ENCODE results near the gene ZNF319.

Gene ZNF319

GRCh38 chr16:58037365-58038057, 37.0 kb upstream of the ZNF319 start:
- no peak for DNase-seq

GRCh38 chr16:58036943-58037342, 36.5 kb upstream of the ZNF319 start:
- DNase-seq, result no peak

GRCh38 chr16:58035356-58036170, 35.1 kb upstream of the ZNF319 start:
- DNase-seq, result no peak

- DNase-seq, result no peak
These were observed 34.3 kb upstream of the ZNF319 start for GRCh38 chr16:58034774-58035173.

GRCh38 chr16:58034128-58034685, 33.7 kb upstream of the ZNF319 start:
- no peak for DNase-seq

GRCh38 chr16:58032710-58033293, 32.3 kb upstream of the ZNF319 start:
- peak in 41 of 51 donors; percentile 12 to 75 (median 50) for DNase-seq

- no peak for DNase-seq
These were observed 30.7 kb upstream of the ZNF319 start for GRCh38 chr16:58031016-58031800.

GRCh38 chr16:58030136-58030840, 29.8 kb upstream of the ZNF319 start:
- DNase-seq, result no peak

- no peak for DNase-seq
These were observed 28.9 kb upstream of the ZNF319 start for GRCh38 chr16:58029410-58029809.

GRCh38 chr16:58028541-58029070, 28.1 kb upstream of the ZNF319 start:
- no peak for DNase-seq

- no peak for DNase-seq
These were observed 27.5 kb upstream of the ZNF319 start for GRCh38 chr16:58027916-58028455.

- no peak for DNase-seq
These were observed 26.9 kb upstream of the ZNF319 start for GRCh38 chr16:58027161-58027915.

- peak in 1 of 51 donors; percentile 31 for DNase-seq
These were observed 26.3 kb upstream of the ZNF319 start for GRCh38 chr16:58026705-58027160.

- peak in 27 of 51 donors; percentile 27 to 73 (median 46) for DNase-seq
These were observed 25.8 kb upstream of the ZNF319 start for GRCh38 chr16:58026139-58026704.

- peak in 30 of 51 donors; percentile 19 to 73 (median 48) for DNase-seq
These were observed 25.1 kb upstream of the ZNF319 start, which contains the start of gene MMP15 for GRCh38 chr16:58025351-58026138. MMP15 (plus strand) TSS chr16:58025754; CDS start chr16:58026351, 597 bp downstream.

GRCh38 chr16:58024486-58025350, 24.2 kb upstream of the ZNF319 start:
- no peak for DNase-seq
